K562 (cell line): ENCODE measurements around the gene MT1E. TPM values are rescaled to one million over a fixed set of nuclear protein-coding genes. Genes with fewer than 3 reads are reported as not detected.

ENCODE experiments used
- BRF1 ChIP-seq: IDR thresholded peaks from 3 replicates; pipeline ENCODE4 v1.6.1; 2011; ENCODE audit warnings: borderline replicate concordance, mild to moderate bottlenecking; ENCODE audit not compliant: insufficient read length; ENCODE audit errors: extremely low read depth
- CSDE1 ChIP-seq, 2 experiments: fragments of 450-650 bp; IDR thresholded peaks; 2 replicates each; pipeline ENCODE4 v1.6.1; 2016; ENCODE audit warnings: mild to moderate bottlenecking in 1 of 2
- FOS ChIP-seq: IDR thresholded peaks from 3 replicates; pipeline ENCODE4 v1.6.1; 2011; ENCODE audit not compliant: insufficient read length; ENCODE audit errors: extremely low read depth
- HMGN3 ChIP-seq: IDR thresholded peaks from 2 replicates; pipeline ENCODE4 v1.6.1; 2011; ENCODE audit warnings: borderline replicate concordance, low read depth, mild to moderate bottlenecking, mixed read lengths, low read length; ENCODE audit not compliant: insufficient read length; ENCODE audit errors: extremely low read depth
- KAT7 ChIP-seq: sonication (generic); formaldehyde crosslinking; IDR thresholded peaks from 2 replicates; pipeline ENCODE4 v1.8.0; 2022; ENCODE audit warnings: missing genetic modification reagents, mild to moderate bottlenecking, borderline replicate concordance
- MCM7 ChIP-seq, 2 experiments: fragments of 450-650 bp; IDR thresholded peaks; 2 replicates each; pipeline ENCODE4 v1.6.1; 2016 to 2018
- POLR3G ChIP-seq: IDR thresholded peaks from 2 replicates; pipeline ENCODE4 v1.6.1; 2011; ENCODE audit not compliant: insufficient read length, insufficient replicate concordance; ENCODE audit errors: extremely low read depth
- PTTG1 ChIP-seq: fragments of 450-650 bp; IDR thresholded peaks from 2 replicates; pipeline ENCODE4 v1.6.1; 2016; ENCODE audit warnings: low read depth, mild to moderate bottlenecking, missing genetic modification characterization, missing compliant biosample characterization
- TRIM25 ChIP-seq: fragments of 450-650 bp; IDR thresholded peaks from 2 replicates; pipeline ENCODE4 v1.7.0; 2016; ENCODE audit warnings: borderline replicate concordance
- ZBTB12 ChIP-seq: fragments of 250-450 bp; sonication (Bioruptor Pico); IDR thresholded peaks from 2 replicates; pipeline ENCODE4 v1.4.0; 2020
- ZNF282 ChIP-seq: sonication (generic); formaldehyde crosslinking; IDR thresholded peaks from 2 replicates; pipeline ENCODE4 v1.8.1; 2023; ENCODE audit warnings: missing genetic modification reagents
- ZNF583 ChIP-seq: fragments of 250-450 bp; sonication (Bioruptor Pico); IDR thresholded peaks from 2 replicates; pipeline ENCODE4 v1.4.0; 2020
- polyA plus RNA-seq, 8 experiments: library from polyadenylated mRNA; depleted of rRNA in 4 of 8; stranded (reverse) in 5 of 8; unstranded in 3 of 8; fragments of >200 nt; fragmentation: Nextera tagmentation in 2 of 8; fragmentation: Illumina TruSeq in 1 of 8; extraction: Ambion mirVana in 2 of 8; extraction: Trizol in 1 of 8; gene quantifications; 2 replicates each; pipeline versions ENCODE4 v1.2.1 to v1.2.3, GENCODE V29; 2011 to 2014; ENCODE audit warnings: inconsistent platforms in 1 of 8, missing spikeins in 1 of 8
- total RNA-seq, 7 experiments: library from RNA; depleted of rRNA in 6 of 7; stranded (reverse); fragments of >200 nt in 6 of 7; fragmentation: Illumina TruSeq in 2 of 7; extraction: Trizol in 2 of 7; gene quantifications; 2 replicates each; pipeline versions ENCODE4 v1.2.1 to v1.2.3, GENCODE V29; 2011 to 2021; ENCODE audit warnings: low replicate concordance in 1 of 7
- TF ChIP-seq, protein P1 (sequence below), 2 experiments: IDR thresholded peaks; 2 replicates each; pipeline ENCODE4 v1.6.1; 2012; ENCODE audit warnings: improper control_type of control experiment in 2 of 2, low read depth in 2 of 2, low read length in 2 of 2, borderline replicate concordance in 1 of 2
- TF ChIP-seq, protein P2 (sequence below): fragments of 250-450 bp; sonication (Bioruptor Pico); IDR thresholded peaks from 2 replicates; pipeline ENCODE4 v1.4.0; 2020; ENCODE audit warnings: mild to moderate bottlenecking
- TF ChIP-seq, protein P3 (sequence below), 2 experiments: IDR thresholded peaks; 2 replicates each; pipeline ENCODE4 v1.6.1; 2011; ENCODE audit warnings: borderline replicate concordance in 1 of 2, control low read depth in 1 of 2, low read depth in 1 of 2, low read length in 1 of 2, mild to moderate bottlenecking in 1 of 2, mixed read lengths in 1 of 2, moderate library complexity in 1 of 2; ENCODE audit not compliant: insufficient read depth in 1 of 2, insufficient read length in 1 of 2, poor library complexity in 1 of 2, severe bottlenecking in 1 of 2; ENCODE audit errors: extremely low read depth in 1 of 2
- TF ChIP-seq, protein P4 (sequence below): fragments of 450-650 bp; formaldehyde crosslinking; IDR thresholded peaks from 2 replicates; pipeline ENCODE4 v1.4.0; 2020; ENCODE audit warnings: mild to moderate bottlenecking, moderate library complexity

MT1E gene
- total and polyA plus RNA-seq, 9 of the 15 experiments (the other 6 are each of a cell fraction or from before 2014, with no cell fraction given) = 0.29 to 0.81 (median 0.46) TPM; not detected in 3

GRCh38 chr16:56643080-56643778 is 17.6 kb downstream of the MT1E start (continued):
- TF ChIP-seq, protein P1, sequence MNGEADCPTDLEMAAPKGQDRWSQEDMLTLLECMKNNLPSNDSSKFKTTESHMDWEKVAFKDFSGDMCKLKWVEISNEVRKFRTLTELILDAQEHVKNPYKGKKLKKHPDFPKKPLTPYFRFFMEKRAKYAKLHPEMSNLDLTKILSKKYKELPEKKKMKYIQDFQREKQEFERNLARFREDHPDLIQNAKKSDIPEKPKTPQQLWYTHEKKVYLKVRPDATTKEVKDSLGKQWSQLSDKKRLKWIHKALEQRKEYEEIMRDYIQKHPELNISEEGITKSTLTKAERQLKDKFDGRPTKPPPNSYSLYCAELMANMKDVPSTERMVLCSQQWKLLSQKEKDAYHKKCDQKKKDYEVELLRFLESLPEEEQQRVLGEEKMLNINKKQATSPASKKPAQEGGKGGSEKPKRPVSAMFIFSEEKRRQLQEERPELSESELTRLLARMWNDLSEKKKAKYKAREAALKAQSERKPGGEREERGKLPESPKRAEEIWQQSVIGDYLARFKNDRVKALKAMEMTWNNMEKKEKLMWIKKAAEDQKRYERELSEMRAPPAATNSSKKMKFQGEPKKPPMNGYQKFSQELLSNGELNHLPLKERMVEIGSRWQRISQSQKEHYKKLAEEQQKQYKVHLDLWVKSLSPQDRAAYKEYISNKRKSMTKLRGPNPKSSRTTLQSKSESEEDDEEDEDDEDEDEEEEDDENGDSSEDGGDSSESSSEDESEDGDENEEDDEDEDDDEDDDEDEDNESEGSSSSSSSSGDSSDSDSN (IDR thresholded peaks at IDR 0.05; ENCODE audit: borderline replicate concordance in 1 of 2, low read depth in 2 of 2, low read length in 2 of 2) = no peak
- TF ChIP-seq POLR3G (no peak), ZNF583 (CRISPR knock-in tag) (no peak), ZNF282 (CRISPR knock-in tag) (no peak), KAT7 (CRISPR knock-in tag) (no peak), TRIM25 (no peak), ZBTB12 (CRISPR knock-in tag) (no peak), PTTG1 (tag) (no peak), HMGN3 (peak; percentile 40), BRF1 (no peak), FOS (no peak), CSDE1 (IDR thresholded peaks at IDR 0.05) (no peak), MCM7 (IDR thresholded peaks at IDR 0.05) (no peak)
- TF ChIP-seq, protein P2, sequence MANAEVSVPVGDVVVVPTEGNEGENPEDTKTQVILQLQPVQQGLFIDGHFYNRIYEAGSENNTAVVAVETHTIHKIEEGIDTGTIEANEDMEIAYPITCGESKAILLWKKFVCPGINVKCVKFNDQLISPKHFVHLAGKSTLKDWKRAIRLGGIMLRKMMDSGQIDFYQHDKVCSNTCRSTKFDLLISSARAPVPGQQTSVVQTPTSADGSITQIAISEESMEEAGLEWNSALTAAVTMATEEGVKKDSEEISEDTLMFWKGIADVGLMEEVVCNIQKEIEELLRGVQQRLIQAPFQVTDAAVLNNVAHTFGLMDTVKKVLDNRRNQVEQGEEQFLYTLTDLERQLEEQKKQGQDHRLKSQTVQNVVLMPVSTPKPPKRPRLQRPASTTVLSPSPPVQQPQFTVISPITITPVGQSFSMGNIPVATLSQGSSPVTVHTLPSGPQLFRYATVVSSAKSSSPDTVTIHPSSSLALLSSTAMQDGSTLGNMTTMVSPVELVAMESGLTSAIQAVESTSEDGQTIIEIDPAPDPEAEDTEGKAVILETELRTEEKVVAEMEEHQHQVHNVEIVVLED (CRISPR knock-in tag) = peak; percentile 16; the same call in 1 of the 2 replicates
- TF ChIP-seq, protein P3, sequence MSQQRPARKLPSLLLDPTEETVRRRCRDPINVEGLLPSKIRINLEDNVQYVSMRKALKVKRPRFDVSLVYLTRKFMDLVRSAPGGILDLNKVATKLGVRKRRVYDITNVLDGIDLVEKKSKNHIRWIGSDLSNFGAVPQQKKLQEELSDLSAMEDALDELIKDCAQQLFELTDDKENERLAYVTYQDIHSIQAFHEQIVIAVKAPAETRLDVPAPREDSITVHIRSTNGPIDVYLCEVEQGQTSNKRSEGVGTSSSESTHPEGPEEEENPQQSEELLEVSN (IDR thresholded peaks at IDR 0.05; ENCODE audit: borderline replicate concordance in 1 of 2, extremely low read depth in 1 of 2, insufficient read depth in 1 of 2, insufficient read length in 1 of 2, low read depth in 1 of 2, low read length in 1 of 2, poor library complexity in 1 of 2, severe bottlenecking in 1 of 2) = peak; percentile 74 to 94
- TF ChIP-seq, protein P4, sequence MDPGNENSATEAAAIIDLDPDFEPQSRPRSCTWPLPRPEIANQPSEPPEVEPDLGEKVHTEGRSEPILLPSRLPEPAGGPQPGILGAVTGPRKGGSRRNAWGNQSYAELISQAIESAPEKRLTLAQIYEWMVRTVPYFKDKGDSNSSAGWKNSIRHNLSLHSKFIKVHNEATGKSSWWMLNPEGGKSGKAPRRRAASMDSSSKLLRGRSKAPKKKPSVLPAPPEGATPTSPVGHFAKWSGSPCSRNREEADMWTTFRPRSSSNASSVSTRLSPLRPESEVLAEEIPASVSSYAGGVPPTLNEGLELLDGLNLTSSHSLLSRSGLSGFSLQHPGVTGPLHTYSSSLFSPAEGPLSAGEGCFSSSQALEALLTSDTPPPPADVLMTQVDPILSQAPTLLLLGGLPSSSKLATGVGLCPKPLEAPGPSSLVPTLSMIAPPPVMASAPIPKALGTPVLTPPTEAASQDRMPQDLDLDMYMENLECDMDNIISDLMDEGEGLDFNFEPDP (CRISPR knock-in tag) = no peak
